Activated CD8-positive, alpha-beta memory T cell treated with anti-CD3 and anti-CD28 coated beads, Interleukin-2, amount 50 U/mL, for 1 hour (primary cell): ENCODE data around the gene PRDM16.

Experiments
- DNase-seq: peaks from one replicate; pipeline ENCODE4 v3.0.0-alpha.2; 2020; ENCODE audit errors: extremely low read depth

The PRDM16 gene

DNA sequence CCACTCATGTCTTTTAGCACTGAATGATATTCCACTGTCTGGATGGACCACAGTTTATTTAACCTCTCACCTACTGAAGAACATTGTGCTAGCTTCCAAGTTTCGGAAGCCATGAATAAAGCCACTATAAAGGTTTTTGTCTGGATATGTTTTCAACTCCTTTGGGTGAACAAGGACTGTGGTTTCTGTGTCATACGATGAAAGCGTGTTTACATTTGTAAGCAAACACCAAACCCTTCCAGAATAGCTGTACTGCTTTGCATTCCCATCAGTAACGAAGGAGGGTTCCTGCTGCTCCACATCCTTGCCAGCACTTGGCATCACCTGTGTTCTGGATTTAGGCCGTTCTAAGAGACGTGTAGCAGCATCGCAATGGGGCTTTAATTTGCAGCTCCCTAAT is 374.8 kb downstream of the PRDM16 start:
- DNase-seq, result no peak

DNA sequence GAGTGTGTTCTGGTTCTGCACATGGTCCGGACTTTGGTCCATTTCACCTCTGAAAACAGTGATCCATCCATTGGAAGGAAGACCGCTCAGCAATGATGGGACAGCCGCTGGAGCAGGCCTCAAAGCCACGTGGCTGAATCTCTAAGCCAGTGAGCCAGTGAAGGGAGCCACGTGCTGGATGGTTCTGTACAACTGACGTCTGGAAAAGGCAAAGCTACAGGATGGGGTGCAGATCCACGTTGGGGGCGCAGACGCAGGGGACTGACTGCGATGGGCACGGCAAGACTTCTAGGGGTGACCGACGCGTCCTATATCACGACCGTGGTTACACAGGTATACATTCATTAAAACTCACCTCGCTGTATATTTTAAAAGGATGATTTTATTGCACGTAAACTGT is 375.3 kb downstream of the PRDM16 start:
- no peak for DNase-seq

DNA sequence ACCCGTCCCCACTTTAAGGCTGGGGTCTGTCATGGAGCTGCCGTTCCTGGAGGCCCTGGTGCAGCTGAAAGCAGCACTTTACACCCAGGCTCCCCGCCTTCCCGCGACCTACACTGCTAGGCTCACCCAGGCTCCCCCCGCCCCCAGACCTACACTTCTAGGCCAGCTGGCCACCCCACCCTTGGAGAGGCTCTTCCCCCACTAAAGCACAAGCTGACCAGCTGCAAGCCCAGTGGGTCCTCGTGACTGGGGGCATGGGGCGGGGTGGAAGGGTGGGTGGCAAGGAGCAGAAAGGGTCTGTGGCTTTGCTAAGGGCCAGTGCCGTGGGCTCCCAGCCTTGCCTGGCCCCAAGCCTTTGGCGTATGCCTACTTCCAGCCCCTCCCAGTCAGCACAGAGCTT is 375.7 kb downstream of the PRDM16 start:
- DNase-seq, result no peak

DNA sequence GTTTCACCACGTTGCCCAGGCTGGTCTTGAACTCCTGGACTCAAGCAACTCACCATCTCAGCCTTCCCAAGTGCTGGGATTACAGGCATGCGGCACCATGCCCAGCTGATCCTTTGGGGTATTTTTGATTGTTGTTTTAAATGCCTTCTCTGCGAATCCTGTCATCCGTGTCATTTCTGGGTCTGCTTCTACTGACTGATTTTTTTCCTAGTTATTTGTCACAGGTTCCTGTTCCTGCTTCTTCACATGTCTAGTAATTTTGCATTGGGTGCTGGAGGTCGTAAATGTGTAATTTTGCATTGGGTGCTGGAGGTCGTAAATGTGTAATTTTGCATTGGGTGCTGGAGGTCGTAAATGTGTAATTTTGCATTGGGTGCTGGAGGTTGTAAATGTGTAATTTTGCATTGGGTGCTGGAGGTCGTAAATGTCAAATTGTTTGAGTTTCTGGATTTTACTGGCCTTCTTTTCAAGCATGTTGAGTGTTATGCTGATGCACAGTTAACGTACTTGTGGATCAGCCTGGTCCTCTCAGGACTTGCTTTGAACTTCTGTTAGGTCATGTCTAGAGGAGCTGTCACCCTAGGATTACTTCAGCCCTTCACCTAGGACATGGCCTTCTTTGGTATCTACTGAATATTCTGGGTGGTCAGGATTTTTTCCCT is 381.3 kb downstream of the PRDM16 start:
- DNase-seq, result no peak

DNA sequence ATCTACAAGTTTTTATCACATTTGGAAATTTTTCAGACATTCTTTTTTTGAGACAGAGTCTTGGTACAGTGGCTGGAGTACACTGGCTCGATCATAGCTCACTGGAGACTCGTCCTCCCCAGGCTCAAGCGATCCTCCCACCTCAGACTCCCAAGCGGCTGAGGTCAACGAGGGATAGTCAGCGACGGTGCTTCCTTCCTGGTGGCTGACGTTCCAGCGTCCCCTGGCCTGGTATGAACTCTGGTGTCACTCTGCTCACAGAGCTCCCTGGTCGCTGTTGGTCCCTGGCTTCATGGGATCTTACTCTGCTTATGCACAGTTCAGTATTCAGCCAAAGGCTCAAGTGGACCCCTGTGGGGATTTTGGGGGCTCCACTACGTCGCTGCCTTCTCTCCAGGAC is 382.0 kb downstream of the PRDM16 start:
- DNase-seq, result no peak

DNA sequence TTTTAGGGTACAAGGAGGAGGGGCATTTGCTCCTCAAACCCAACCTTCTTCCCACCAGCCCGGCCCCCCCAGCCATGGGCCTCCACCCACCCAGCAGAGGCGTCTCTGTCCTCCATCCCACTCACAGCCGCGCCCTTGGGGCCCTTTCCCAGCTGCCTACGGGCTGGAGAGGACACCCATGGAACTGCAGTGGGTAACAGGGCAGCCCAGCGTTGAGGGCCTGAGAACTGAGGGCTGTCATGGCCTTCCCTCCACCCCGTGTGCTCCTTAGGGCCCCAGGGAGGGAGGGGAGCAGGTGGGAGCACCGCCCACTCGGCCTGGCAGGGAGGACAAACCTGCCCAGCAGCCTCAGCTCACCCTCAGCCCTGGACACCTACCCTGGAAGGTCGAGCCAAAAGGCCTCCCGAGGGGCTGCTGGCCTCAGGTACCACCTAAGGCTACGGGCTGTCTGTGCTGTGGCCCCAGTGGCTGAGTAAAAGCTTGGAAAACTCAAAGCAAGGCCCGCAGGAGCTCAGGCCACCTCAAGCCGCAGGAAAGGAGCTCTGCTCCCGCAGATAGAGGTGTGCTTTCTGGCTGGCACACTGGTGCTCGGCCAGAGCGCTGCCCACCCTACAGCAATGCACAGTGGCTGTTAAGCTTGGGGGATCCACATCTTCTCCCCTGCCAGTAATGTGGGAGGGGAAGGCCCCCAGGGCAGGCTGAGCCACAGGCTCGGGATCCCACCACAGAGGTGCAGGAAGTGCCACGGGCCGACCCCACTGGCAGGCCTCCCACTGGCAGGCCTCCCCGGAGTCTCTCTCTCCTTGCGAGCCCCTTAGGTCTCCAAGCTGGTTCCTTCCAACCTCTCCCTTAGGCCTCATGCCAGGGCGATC is 383.2 kb downstream of the PRDM16 start:
- no peak for DNase-seq

DNA sequence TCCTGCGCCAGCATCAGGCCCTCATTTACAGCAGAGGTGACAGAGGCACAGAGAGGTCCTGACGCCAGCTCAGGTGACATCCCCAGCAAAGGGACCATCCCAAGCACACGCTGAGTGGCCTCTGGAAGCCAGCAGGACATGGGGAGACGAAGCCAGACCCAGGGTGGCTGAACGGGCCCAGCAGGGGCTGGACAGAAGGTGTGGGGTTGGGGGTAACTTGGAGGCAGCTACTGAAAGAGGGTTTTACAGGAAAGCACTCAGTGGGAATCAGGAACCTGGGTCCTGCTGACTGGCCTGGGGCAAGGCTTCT is 383.8 kb downstream of the PRDM16 start:
- no peak for DNase-seq

DNA sequence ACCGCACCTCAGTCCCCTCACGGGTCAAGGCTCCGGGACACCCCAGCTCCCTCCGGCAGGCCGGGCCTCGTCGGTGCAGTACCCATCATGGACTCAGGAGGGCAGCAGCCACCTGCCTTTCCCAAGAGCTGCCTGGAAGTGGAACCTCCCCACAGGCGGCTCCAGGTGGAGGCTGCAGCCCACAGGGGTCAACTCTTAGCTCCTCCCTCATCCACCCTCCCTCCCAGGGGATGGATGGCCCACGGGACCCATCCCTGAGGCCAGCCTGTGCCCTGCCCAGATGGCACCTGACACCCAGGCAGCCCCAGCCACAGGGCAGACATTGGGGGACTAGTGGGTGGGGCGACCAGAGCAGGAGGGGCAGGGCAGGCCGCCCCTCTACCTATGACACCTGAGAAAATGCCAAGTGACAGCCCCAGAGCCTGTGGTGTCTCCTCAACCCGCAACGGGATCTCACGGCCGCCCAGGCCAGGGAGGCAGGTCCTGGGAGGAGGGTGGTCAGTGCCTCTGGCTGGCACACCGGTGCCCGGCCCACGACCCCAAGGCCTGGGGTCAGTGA is 384.3 kb downstream of the PRDM16 start:
- DNase-seq, result peak; percentile 24

DNA sequence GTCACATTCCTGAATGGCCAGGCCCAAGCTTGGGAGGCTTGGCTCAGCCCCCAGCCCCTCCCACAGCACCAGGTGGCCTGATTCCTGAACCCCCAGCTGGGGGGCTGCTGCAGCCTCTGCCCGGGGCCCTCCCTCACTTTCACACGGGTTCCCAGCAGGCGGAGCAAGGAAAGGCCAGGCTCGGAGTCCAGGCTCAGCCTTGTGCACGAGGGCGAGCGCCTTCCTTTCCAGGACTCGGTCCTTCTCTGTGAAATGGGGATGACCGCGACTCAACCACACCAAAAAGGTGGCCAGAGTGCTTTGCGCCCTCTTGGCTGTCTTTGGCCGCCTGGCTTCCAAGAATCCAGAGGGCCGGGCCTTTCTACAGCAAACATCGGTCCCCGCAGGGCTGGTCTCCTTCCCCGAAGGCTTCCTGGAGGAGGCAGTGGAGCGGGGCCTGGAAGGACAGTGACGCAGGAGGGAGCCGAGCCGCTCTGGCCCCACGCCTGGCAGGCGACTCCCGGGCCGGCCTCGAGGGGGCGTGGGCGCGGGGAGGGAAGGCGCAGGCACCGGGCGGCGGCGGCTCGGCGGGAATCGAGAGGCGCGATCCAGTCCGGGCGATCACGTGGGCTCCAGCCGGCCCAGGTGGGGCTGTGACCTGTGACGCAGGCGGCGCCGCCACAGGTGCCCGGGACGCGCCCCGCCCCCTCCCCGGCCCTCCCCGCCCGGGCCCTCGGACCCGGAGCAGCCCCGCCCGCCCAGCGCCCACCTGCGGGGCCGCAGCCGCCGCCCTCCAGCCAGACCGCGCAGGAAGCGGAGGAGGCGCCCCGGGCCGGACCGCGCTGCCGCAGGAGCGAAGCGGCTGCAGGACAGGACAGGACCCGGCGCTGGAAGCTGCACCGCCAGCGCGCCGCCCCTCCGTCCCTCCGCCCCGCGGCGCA is 385.1 kb downstream of the PRDM16 start, which contains the start of gene ARHGEF16:
TSS of gene ARHGEF16 (plus strand) at position 775 of the 920 bp plus-strand sequence. CDS start 8,420 bp downstream, outside the sequence.
- no peak for DNase-seq

DNA sequence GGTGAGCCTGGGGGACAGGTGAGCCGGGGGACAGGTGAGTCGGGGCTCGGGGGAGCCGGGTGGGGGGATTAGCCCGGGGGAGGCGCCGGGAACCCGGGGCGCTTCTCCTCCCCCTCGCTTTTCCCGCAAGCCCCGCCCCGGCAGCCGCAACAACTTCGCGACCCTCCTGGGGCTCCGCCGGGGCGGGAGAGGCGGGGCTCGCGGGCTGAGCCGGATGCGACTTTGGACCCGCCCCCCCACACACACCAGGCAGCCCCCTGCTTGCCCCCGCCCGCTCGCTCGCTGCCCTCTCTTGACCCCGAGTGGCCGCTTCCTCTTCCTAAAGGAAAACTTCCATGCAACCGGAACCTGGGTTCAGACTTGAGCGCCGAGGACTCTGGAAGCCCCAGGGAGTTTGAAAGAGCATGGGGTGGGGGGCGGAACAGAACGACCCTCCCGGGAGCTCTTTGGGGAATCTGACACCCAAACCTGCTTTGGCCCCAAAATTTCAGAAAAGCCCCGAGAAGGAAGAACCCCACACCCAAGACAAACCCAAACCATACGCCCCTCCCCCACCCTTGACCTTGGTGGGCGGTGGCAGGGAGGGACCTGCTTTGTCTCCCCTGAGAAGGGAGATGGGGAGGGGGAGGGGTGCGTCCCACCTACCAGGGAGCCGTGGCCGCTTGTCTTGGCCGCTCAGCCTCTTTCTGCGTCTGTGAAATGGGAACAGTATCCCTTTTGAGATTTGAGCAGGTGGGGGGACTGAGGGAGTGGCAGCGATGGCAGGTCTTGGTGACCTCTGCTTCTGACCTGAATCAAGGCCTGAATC is 386.0 kb downstream of the PRDM16 start:
- DNase-seq, result no peak

DNA sequence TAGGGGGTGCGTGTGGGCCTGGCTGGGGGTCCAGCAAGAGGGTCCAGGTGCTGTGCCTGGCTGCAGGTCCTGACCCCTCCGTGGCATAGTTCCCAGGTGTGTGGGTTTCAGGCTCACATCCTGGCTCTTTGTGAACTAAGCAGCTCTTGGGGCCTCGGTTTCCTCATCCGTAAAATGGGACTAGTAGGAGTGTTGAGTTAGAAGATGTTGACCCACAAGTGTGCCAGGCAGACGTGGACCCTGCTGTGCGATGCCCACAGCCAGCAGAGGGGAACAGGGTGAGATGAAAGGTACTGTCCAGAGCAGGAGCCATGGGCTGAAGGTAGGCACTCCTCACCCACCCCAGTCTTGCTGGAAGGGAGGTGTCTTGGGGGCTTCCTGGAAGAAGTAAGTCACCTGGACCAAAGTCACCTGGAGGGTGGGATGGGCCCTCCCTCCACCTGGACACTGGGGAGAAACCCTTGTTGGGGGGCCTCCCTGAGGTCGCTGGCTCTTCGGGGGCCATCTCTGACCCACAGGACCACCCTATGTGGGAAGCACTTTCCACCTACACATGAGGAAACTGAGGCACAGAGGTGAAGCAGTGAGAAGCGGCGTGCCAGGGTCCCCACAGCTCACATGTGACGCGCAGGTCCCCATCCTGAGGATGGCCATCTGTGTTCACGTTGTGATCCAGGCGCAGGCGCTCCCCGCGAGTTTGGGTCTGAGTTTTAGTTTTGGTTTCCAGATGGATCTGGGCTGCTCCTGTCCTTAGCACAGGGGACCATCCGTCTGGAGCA is 386.9 kb downstream of the PRDM16 start:
- DNase-seq, result no peak

DNA sequence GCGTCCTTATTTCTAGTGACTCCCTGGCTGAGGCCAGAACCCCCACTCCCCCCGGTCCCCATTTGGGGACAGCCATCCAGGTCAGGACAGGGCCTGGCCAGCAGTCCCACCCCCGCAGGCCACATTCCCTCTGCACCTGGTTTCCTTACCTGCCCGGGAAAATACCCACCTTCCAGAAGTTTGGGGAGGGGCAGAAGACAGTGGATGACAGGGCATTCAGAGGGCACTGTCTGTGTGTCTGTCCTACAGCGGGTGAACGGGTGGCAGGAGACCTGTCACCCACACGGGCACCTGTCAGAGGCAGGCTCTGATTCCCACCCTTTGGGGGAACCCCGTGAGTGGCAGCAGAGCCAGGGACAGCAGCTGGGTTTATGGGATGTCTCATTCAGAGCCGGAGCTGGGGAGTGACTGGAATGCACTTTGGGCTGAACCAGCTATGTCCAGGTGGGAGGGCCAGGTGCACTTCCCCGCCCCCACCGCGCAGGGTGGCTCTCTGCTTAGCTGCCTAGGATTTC is 387.5 kb downstream of the PRDM16 start:
- no peak for DNase-seq

DNA sequence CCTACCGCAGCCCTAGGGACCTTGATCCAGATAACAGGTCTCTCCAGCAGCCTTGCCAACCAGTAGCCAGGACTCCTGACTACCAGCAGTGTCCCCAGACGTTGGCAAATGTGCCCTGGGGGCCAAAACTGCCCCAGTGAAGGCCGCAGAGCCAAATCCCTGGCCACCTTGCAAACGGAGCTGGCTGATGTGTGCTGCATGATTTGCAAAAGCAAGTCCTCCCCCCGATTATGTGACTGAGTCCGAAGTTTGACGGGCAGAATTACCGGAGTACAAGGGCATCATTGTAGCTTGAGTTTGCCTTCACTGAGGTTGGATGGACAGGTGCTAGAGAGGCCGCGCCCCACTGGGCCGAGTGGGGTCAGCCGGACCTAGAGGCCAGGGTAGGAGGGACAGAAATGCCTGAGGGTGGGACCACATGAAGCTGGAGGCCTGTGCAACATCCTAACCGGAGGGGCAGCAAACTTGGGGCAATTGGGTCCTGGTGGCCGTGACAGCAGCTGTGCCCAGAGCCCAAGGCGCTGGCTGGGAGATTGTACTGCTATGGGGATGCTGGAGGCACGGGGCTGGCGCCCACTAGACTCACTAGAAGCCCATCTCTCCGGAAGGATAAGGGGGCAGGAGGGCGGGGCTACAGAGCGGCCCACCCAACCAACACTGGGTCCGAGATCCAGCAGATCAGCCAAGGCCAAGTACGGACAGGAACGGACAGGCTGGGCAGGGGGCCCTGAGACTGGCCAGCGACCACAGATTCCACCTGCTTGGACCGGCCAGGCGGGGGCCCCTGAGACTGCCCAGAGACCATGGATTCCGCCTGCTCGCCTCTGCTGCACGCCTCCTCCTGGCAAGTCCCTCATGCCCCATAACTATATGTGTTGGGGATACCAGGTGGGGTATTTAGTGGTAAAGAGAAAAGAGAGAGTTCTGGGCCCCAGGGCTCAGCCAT is 388.2 kb downstream of the PRDM16 start:
- DNase-seq, result no peak

DNA sequence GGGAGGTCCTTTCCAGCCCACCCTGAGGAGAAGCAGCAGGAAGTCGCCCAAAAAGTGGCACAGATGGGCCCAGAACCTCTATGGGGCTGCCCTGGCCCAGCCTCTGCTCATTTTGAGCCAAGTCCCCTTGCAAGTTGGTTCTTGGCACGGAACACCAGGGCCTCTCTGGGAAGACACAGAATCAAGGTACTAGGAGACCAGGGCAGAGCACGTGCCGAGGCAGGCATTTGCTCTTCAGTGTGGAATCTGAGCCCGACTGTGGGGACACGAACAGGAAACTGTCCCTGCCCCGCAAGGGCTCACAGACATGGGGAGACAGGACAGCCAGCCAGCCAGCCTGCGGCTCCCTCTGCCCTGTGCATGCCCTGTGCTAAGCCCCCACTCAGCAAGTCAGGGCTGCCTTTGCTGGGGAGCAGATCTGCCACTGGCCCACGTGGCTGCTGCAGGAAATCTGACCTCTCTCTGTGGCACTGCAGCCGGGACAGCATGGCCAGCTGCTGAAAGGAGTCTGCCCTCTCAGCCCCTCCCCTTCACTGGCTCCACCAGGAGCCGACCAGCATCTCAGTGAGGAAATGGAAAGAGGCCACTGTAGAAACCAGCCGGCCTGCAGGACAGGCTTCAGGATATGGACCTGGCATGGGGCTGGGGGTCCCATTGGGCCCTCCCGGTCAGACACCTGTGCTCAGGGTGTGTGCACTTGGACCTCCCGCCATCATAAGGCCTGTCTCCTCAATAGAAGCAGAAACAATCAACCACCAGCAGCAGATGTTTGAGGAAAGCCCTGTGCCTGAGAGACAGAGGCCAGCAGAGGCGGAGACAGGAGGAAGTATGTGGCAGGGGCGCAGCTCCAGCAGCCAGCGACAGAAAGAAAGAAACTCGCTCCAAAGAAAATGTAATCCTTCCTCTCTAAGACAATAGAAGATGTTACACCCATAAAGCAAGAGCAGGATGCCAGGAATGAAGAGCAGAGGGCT is 389.2 kb downstream of the PRDM16 start:
- no peak for DNase-seq

DNA sequence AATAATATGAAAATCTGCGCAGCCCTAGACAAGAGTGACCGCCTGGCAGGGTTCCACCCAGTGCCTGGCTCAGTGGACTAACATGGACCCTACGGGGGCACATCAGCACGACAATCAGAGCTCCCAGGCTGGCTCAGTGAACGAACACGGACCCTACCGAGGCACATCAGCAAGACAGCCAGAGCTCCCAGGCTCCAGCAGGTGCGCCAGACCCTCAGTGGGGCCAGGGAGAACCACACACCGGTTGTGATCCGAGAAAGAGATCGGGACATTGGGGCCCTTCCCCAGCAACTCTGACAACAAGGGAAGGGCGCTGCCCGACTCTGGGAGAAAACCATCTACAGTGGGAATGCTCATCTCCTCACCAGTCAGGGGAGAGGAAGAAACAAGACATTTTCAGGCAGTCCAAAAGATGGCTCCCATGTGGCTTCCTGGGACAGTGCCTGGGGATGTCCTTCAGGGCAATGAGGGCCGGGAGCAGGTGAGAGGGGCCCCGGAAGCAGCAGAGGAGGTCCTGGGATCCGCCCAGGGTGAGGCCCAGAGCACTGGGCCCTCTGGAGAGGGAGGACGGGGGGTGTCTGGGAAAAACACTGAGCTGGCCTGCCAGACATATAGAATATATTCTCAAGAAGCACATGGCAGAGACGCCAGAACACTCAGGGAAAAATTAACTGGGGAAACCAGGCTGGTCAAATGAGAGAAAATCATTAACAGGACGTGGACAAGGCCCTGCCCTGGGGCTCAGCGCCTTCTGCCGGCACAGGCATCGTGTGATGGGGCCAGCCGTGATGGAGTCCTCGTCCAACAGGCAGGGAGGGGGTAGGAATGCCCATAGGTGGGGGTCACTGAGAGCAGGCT is 390.3 kb downstream of the PRDM16 start:
- DNase-seq, result no peak

DNA sequence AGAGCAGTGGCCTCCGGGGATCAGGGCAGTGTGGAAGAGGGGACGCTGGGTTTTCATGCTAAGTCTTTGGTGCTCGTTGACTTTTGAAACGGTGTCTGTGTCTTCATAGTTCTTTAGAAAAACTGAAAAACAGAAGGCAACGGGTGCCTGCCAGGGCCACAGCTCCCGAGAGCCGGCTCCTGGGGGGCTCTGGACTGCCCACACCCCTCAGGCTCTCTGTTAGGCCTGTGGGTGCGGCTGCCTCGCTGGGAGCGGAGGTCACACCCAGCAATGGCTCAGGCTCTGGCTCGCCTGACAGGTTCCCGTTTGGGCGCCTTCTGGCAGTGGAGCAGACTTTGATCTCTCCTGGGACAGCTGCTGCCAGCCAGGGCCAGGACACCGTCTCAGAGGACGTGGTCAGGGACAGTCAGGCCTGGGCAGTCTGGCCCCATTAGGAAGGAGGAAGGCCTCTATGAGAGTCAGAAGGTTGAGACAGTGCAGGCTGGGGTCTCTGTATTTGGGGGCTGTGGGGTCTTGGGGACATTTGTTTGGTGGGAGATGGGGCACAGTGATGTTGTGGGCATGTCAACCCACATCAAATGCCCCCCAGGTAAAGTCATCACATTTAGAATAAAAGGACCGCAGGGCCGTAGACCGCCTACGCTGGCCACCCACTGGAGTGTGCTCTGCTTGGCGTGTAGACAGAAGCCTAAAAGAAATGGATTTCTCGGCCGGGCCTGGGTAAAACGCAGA is 391.1 kb downstream of the PRDM16 start:
- DNase-seq, result no peak
